DND-41 (cell line): Measurements from ENCODE around the gene TECR.
A peak's percentile ranks its signal among the peaks of the same experiment; 100 is the strongest.

Experiments
- ATAC-seq: fragments of 200-7000 bp; cut with Tn5 transposase; 3 replicates; pipeline ENCODE4 v1.9.1; 2021; ENCODE audit warnings: low read depth; ENCODE audit not compliant: insufficient read depth
- DNase-seq: peaks from one replicate; pipeline ENCODE4 v3.0.0-alpha.2; 2020
- H2AFZ ChIP-seq: 2 replicates; pipeline ENCODE4 v1.6.0; 2012; ENCODE audit warnings: low read depth, low read length
- H3K27ac ChIP-seq: 2 replicates; pipeline ENCODE4 v1.5.1; 2012; ENCODE audit warnings: low read length, inconsistent platforms
- H3K27me3 ChIP-seq: fragments of 200-600 bp; sonication (generic); 2 replicates; pipeline ENCODE4 v1.6.0; 2012; ENCODE audit warnings: low read length, mild to moderate bottlenecking, inconsistent platforms; ENCODE audit not compliant: insufficient read depth, poor library complexity
- H3K36me3 ChIP-seq: 2 replicates; pipeline ENCODE4 v1.5.1; 2012; ENCODE audit warnings: low read length, inconsistent platforms; ENCODE audit not compliant: insufficient read depth
- H3K4me1 ChIP-seq: 2 replicates; pipeline ENCODE4 v1.5.1; 2012; ENCODE audit warnings: mild to moderate bottlenecking, low read length; ENCODE audit not compliant: insufficient read depth
- H3K4me2 ChIP-seq: 2 replicates; pipeline ENCODE4 v1.6.0; 2012; ENCODE audit warnings: mild to moderate bottlenecking, moderate library complexity, low read length, inconsistent platforms; ENCODE audit not compliant: insufficient read depth
- H3K4me3 ChIP-seq, 2 experiments: fragments of 200-600 bp in 1 of 2; shearing (Covaris generic) in 1 of 2; 2 replicates each; pipeline ENCODE4 v1.5.1; 2012 to 2016; ENCODE audit warnings: inconsistent platforms in 2 of 2, low read length in 2 of 2, mild to moderate bottlenecking in 2 of 2, low read depth in 1 of 2, moderate library complexity in 1 of 2
- H3K79me2 ChIP-seq: 2 replicates; pipeline ENCODE4 v1.6.0; 2012; ENCODE audit warnings: low read length, inconsistent platforms; ENCODE audit not compliant: insufficient read depth
- H3K9ac ChIP-seq: 2 replicates; pipeline ENCODE4 v1.6.0; 2012; ENCODE audit warnings: low read depth, mild to moderate bottlenecking, inconsistent platforms, low read length, moderate library complexity
- H3K9me3 ChIP-seq: 2 replicates; pipeline ENCODE4 v1.5.1; 2012; ENCODE audit warnings: low read length, moderate library complexity, mild to moderate bottlenecking, inconsistent platforms; ENCODE audit not compliant: insufficient read depth, severe bottlenecking
- H4K20me1 ChIP-seq: 2 replicates; pipeline ENCODE4 v1.6.0; 2012; ENCODE audit warnings: low read length; ENCODE audit not compliant: insufficient read depth
- CTCF ChIP-seq: IDR thresholded peaks from 2 replicates; pipeline ENCODE4 v1.5.1; 2012; ENCODE audit warnings: borderline replicate concordance, low read length, moderate library complexity, mild to moderate bottlenecking; ENCODE audit not compliant: poor library complexity, severe bottlenecking; ENCODE audit errors: extremely low read depth
- EZH2 ChIP-seq: IDR thresholded peaks from 3 replicates; pipeline ENCODE4 v1.6.1; 2012; ENCODE audit warnings: borderline replicate concordance, low read depth, mild to moderate bottlenecking, moderate library complexity, low read length, inconsistent platforms; ENCODE audit not compliant: severe bottlenecking

TECR gene

GRCh38 chr19:14494411-14494810 lies 35.0 kb upstream of the TECR start:
- Histone ChIP-seq H3K4me3 (peak overlapping the region in 1 of 2 experiments; percentile 62; a peak in 2 of 4 replicates), H3K4me2 (peak overlapping the region; percentile 76), H2AFZ (no peak overlapping the region), H3K9me3 (no peaks in the 10 kb centered on the region), H3K79me2 (peaks cover 14% of the 10 kb centered on the region), H3K9ac (peak overlapping the region; percentile 32; the same call in 1 of the 2 replicates), H3K27me3 (no peaks in the 10 kb centered on the region), H3K36me3 (peaks cover 14% of the 10 kb centered on the region), H3K4me1 (peaks cover 28% of the 10 kb centered on the region), H3K27ac (peak overlapping the region; percentile 40), H4K20me1 (peaks cover 7% of the 10 kb centered on the region; the same call in 1 of the 2 replicates)
- TF ChIP-seq EZH2, result no peak
- TF ChIP-seq CTCF, result no peak
- ATAC-seq, result no peak
- DNase-seq, result no peak

GRCh38 chr19:14494910-14495671 lies 34.3 kb upstream of the TECR start:
- Histone ChIP-seq H3K9me3 (no peaks in the 10 kb centered on the region), H3K27ac (peak overlapping the region; percentile 40), H3K79me2 (peaks cover 14% of the 10 kb centered on the region), H4K20me1 (peaks cover 7% of the 10 kb centered on the region; the same call in 1 of the 2 replicates), H3K36me3 (peaks cover 11% of the 10 kb centered on the region), H3K9ac (peak overlapping the region; percentile 54), H3K4me1 (peaks cover 28% of the 10 kb centered on the region), H2AFZ (peak overlapping the region; percentile 45; the same call in 1 of the 2 replicates), H3K4me3 (peak overlapping the region; percentile 30 to 62; a peak in 3 of 4 replicates), H3K27me3 (no peaks in the 10 kb centered on the region), H3K4me2 (peak overlapping the region; percentile 76)
- no peak for DNase-seq
- no peak for ATAC-seq
- no peak for TF ChIP-seq EZH2
- TF ChIP-seq CTCF, result no peak

GRCh38 chr19:14495672-14496028 lies 33.7 kb upstream of the TECR start:
- Histone ChIP-seq H3K4me3 (peak overlapping the region; percentile 30 to 62; a peak in 3 of 4 replicates), H3K9ac (peak overlapping the region; percentile 54), H2AFZ (peak overlapping the region; percentile 45; the same call in 1 of the 2 replicates)

More at GRCh38 chr19:14495672-14496028, 33.7 kb upstream of the TECR start:
- Histone ChIP-seq H3K27me3 (no peaks in the 10 kb centered on the region), H3K4me2 (peak overlapping the region; percentile 76), H3K27ac (peak overlapping the region; percentile 2; the same call in 1 of the 2 replicates), H3K4me1 (peaks cover 28% of the 10 kb centered on the region), H4K20me1 (peaks cover 7% of the 10 kb centered on the region; the same call in 1 of the 2 replicates), H3K9me3 (no peaks in the 10 kb centered on the region), H3K79me2 (peaks cover 14% of the 10 kb centered on the region), H3K36me3 (peaks cover 11% of the 10 kb centered on the region)
- TF ChIP-seq EZH2 (no peak), CTCF (no peak)
- no peak for DNase-seq
- no peak for ATAC-seq
